Measurements from ENCODE around the gene RPL28.

RPL28 gene

GRCh38 chr19:55442372-55442961, 56.7 kb downstream of the RPL28 start:
- TF ChIP-seq EZH2 (IDR thresholded peaks at IDR 0.05; ENCODE audit: borderline replicate concordance, low read depth, low read length, severe bottlenecking), result no peak
- no peak for TF ChIP-seq CTCF (IDR thresholded peaks at IDR 0.05; ENCODE audit: borderline replicate concordance, extremely low read depth, low read length, poor library complexity, severe bottlenecking)
- Histone ChIP-seq H4K20me1 (ENCODE audit: insufficient read depth, low read length) (peaks cover 22% of the 10 kb centered on the region), H3K4me1 (ENCODE audit: insufficient read depth, low read length) (peaks cover 12% of the 10 kb centered on the region), H3K79me2 (ENCODE audit: insufficient read depth, low read length) (no peaks in the 10 kb centered on the region), H3K4me2 (ENCODE audit: insufficient read depth, low read length) (no peak overlapping the region), H3K36me3 (ENCODE audit: insufficient read depth, low read length) (no peaks in the 10 kb centered on the region), H3K27me3 (ENCODE audit: insufficient read depth, low read length, poor library complexity) (peaks cover 32% of the 10 kb centered on the region), H3K9me3 (ENCODE audit: insufficient read depth, low read length, severe bottlenecking) (no peaks in the 10 kb centered on the region), H3K9ac (ENCODE audit: low read depth, low read length) (no peak overlapping the region), H3K4me3 (ENCODE audit: low read depth in 1 of 2, low read length in 2 of 2) (no peak overlapping the region), H3K27ac (ENCODE audit: low read length) (no peak overlapping the region), H2AFZ (ENCODE audit: low read depth, low read length) (no peak overlapping the region)
- ATAC-seq (ENCODE audit: insufficient read depth, low read depth) (no peak), DNase-seq (no peak)

GRCh38 chr19:55443045-55443823, 57.5 kb downstream of the RPL28 start, which contains the start of gene SHISA7:
SHISA7 (minus strand) TSS chr19:55443300; CDS start chr19:55442863, 437 bp downstream.
- peak within 1 kb of the TSS; percentile 51 for H3K4me2 ChIP-seq (ENCODE audit: insufficient read depth, low read length)
- ATAC-seq (ENCODE audit: insufficient read depth, low read depth), result peak; percentile 50; the same call in 2 of the 3 replicates
- 0 out of 4 replicates have a peak within 1 kb of the TSS, but pooled peaks of 1 of the 2 experiments have one; percentile 18 for H3K4me3 ChIP-seq (ENCODE audit: low read depth in 1 of 2, low read length in 2 of 2)

GRCh38 chr19:55443824-55444480, 58.2 kb downstream of the RPL28 start:
- DNase-seq (no peak), ATAC-seq (ENCODE audit: insufficient read depth, low read depth) (0 out of 3 replicates have a peak, but pooled peaks have one; percentile 30)
- Histone ChIP-seq H3K4me3 (ENCODE audit: low read depth in 1 of 2, low read length in 2 of 2) (no peak overlapping the region), H3K27me3 (ENCODE audit: insufficient read depth, low read length, poor library complexity) (peaks cover 32% of the 10 kb centered on the region), H2AFZ (ENCODE audit: low read depth, low read length) (no peak overlapping the region), H3K4me2 (ENCODE audit: insufficient read depth, low read length) (peak overlapping the region; percentile 51), H3K9me3 (ENCODE audit: insufficient read depth, low read length, severe bottlenecking) (no peaks in the 10 kb centered on the region), H3K36me3 (ENCODE audit: insufficient read depth, low read length) (no peaks in the 10 kb centered on the region), H4K20me1 (ENCODE audit: insufficient read depth, low read length) (peaks cover 22% of the 10 kb centered on the region), H3K9ac (ENCODE audit: low read depth, low read length) (no peak overlapping the region), H3K79me2 (ENCODE audit: insufficient read depth, low read length) (no peaks in the 10 kb centered on the region), H3K4me1 (ENCODE audit: insufficient read depth, low read length) (peaks cover 12% of the 10 kb centered on the region), H3K27ac (ENCODE audit: low read length) (no peak overlapping the region)
- TF ChIP-seq CTCF (IDR thresholded peaks at IDR 0.05; ENCODE audit: borderline replicate concordance, extremely low read depth, low read length, poor library complexity, severe bottlenecking), result no peak
- TF ChIP-seq EZH2 (IDR thresholded peaks at IDR 0.05; ENCODE audit: borderline replicate concordance, low read depth, low read length, severe bottlenecking), result no peak

More at GRCh38 chr19:55443045-55443823, 57.5 kb downstream of the RPL28 start, which contains the start of gene SHISA7:
- TF ChIP-seq CTCF (IDR thresholded peaks at IDR 0.05; ENCODE audit: borderline replicate concordance, extremely low read depth, low read length, poor library complexity, severe bottlenecking) (peak; percentile 41), EZH2 (IDR thresholded peaks at IDR 0.05; ENCODE audit: borderline replicate concordance, low read depth, low read length, severe bottlenecking) (peak; percentile 21)
- DNase-seq, result peak; percentile 51
- H3K27me3 ChIP-seq (ENCODE audit: insufficient read depth, low read length, poor library complexity), result peaks cover 32% of the 10 kb centered on the region
- no peaks in the 10 kb centered on the region for H3K9me3 ChIP-seq (ENCODE audit: insufficient read depth, low read length, severe bottlenecking)
- no peaks in the 10 kb centered on the region for H3K36me3 ChIP-seq (ENCODE audit: insufficient read depth, low read length)
- H4K20me1 ChIP-seq (ENCODE audit: insufficient read depth, low read length), result peaks cover 22% of the 10 kb centered on the region
- peaks cover 12% of the 10 kb centered on the region for H3K4me1 ChIP-seq (ENCODE audit: insufficient read depth, low read length)
- H3K79me2 ChIP-seq (ENCODE audit: insufficient read depth, low read length), result no peaks in the 10 kb centered on the region
- H3K27ac ChIP-seq (ENCODE audit: low read length), result no peak within 1 kb of the TSS
- no peak within 1 kb of the TSS for H2AFZ ChIP-seq (ENCODE audit: low read depth, low read length)
- H3K9ac ChIP-seq (ENCODE audit: low read depth, low read length), result no peak within 1 kb of the TSS
